ENCODE measurements around the gene KRTAP10-4.

Gene KRTAP10-4

GRCh38 chr21:44618909-44619308 is 45.4 kb downstream of the KRTAP10-4 start:
- TF ChIP-seq SIN3A (IDR thresholded peaks at IDR 0.05; ENCODE audit: borderline replicate concordance, insufficient read depth, low read length) (no peak), FOXP2 (optimal IDR thresholded peaks at IDR 0.05; ENCODE audit: borderline replicate concordance, extremely low read depth, extremely low read length, insufficient read depth) (no peak), TAF1 (IDR thresholded peaks at IDR 0.05; ENCODE audit: borderline replicate concordance, insufficient read depth, low read length) (no peak), POLR2AphosphoS5 (IDR thresholded peaks at IDR 0.05; ENCODE audit: low read depth, low read length) (no peak), REST (IDR thresholded peaks at IDR 0.05; ENCODE audit: insufficient read depth in 1 of 2, low read depth in 2 of 2, low read length in 2 of 2) (no peak)

DNA sequence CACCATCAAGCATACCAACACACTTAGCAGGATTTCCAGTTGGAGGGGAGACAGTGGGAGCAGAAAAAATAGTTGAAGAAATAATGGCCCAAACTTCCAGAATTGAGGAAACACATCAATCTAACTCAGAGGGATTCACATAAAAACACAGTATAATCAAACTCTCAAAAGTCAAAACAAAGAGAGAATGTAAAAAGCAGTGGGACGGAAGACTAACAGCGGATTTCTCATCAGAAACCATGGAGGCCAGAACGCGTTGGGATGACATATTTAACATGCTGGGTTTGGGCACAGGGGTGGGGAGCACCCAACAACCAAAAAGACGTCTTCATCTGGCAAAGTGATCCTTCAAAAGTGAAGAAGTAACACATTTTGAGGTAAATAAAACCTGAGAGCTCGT is 46.4 kb downstream of the KRTAP10-4 start:
- no peak for TF ChIP-seq POLR2AphosphoS5 (IDR thresholded peaks at IDR 0.05; ENCODE audit: low read depth, low read length)
- TF ChIP-seq FOXP2 (optimal IDR thresholded peaks at IDR 0.05; ENCODE audit: borderline replicate concordance, extremely low read depth, extremely low read length, insufficient read depth), result no peak
- TF ChIP-seq TAF1 (IDR thresholded peaks at IDR 0.05; ENCODE audit: borderline replicate concordance, insufficient read depth, low read length), result no peak
- TF ChIP-seq SIN3A (IDR thresholded peaks at IDR 0.05; ENCODE audit: borderline replicate concordance, insufficient read depth, low read length), result no peak
- TF ChIP-seq REST (IDR thresholded peaks at IDR 0.05; ENCODE audit: insufficient read depth in 1 of 2, low read depth in 2 of 2, low read length in 2 of 2), result no peak

DNA sequence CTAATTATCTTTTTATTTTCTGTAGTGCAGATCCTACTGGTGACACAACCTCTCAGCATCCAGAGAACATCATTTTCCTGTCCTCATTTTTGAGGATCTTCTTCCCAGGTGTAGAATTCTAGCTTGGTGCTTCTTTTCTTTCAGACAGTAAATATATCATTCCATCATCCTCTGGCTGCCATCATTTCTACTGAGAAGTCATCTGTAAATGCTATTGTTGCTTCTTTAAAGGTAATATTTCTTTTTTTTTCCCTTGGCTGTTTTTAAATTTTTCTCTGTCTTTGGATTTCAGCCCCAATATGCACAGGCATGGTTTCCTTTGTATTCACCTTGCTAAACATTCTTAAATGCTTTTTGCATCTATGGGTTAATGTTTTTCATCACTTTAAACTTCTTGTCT is 50.0 kb downstream of the KRTAP10-4 start:
- TF ChIP-seq REST (IDR thresholded peaks at IDR 0.05; ENCODE audit: insufficient read depth in 1 of 2, low read depth in 2 of 2, low read length in 2 of 2), result no peak
- no peak for TF ChIP-seq SIN3A (IDR thresholded peaks at IDR 0.05; ENCODE audit: borderline replicate concordance, insufficient read depth, low read length)
